ENCODE results near the gene RIPOR2. TPM values are rescaled to one million over a fixed set of nuclear protein-coding genes. Genes with fewer than 3 reads are reported as not detected.

The RIPOR2 gene
- total RNA-seq, 1 donor from 2014 or later = 19.4 TPM

- Histone ChIP-seq H3K4me3 (no peak overlapping the region), H3K9me3 (no peaks in the 10 kb centered on the region), H3K27ac (no peak overlapping the region), H3K36me3 (no peaks in the 10 kb centered on the region), H3K27me3 (no peaks in the 10 kb centered on the region), H3K4me1 (peaks cover 12% of the 10 kb centered on the region)
- intact Hi-C loops (cut with DNase I) = no loop called here
- TF ChIP-seq CTCF (IDR thresholded peaks at IDR 0.05) (no peak), POLR2AphosphoS5 (IDR thresholded peaks at IDR 0.05; ENCODE audit: insufficient read depth in 1 of 2, low read depth in 1 of 2) (no peak), POLR2A (IDR thresholded peaks at IDR 0.05) (no peak)
- no peak for DNase-seq (ENCODE audit: extremely low spot score in 2 of 2)
These were observed 28.3 kb upstream of the RIPOR2 start for GRCh38 chr6:24963887-24964570.

- no peak for TF ChIP-seq POLR2AphosphoS5 (IDR thresholded peaks at IDR 0.05; ENCODE audit: insufficient read depth in 1 of 2, low read depth in 1 of 2)
- no peak for TF ChIP-seq CTCF (IDR thresholded peaks at IDR 0.05)
- no peak for TF ChIP-seq POLR2A (IDR thresholded peaks at IDR 0.05)
- Histone ChIP-seq H3K27ac (no peak overlapping the region), H3K4me1 (peaks cover 12% of the 10 kb centered on the region), H3K27me3 (no peaks in the 10 kb centered on the region), H3K4me3 (no peak overlapping the region), H3K9me3 (no peaks in the 10 kb centered on the region), H3K36me3 (no peaks in the 10 kb centered on the region)
- no peak for DNase-seq (ENCODE audit: extremely low spot score in 2 of 2)
- intact Hi-C loops (cut with DNase I) = no loop called here
These were observed 27.6 kb upstream of the RIPOR2 start for GRCh38 chr6:24963339-24963738.

- peaks cover 12% of the 10 kb centered on the region for H3K4me1 ChIP-seq
- H3K4me3 ChIP-seq = no peak overlapping the region
- intact Hi-C loops (cut with DNase I) = no loop called here
- DNase-seq (ENCODE audit: extremely low spot score in 2 of 2) = no peak
- TF ChIP-seq POLR2A (IDR thresholded peaks at IDR 0.05) (no peak), CTCF (IDR thresholded peaks at IDR 0.05) (no peak), POLR2AphosphoS5 (IDR thresholded peaks at IDR 0.05; ENCODE audit: insufficient read depth in 1 of 2, low read depth in 1 of 2) (no peak)
- H3K9me3 ChIP-seq = no peaks in the 10 kb centered on the region
- H3K27ac ChIP-seq = no peak overlapping the region
- H3K36me3 ChIP-seq = no peaks in the 10 kb centered on the region
- no peaks in the 10 kb centered on the region for H3K27me3 ChIP-seq
These were observed 26.1 kb upstream of the RIPOR2 start for GRCh38 chr6:24961852-24962251.

GRCh38 chr6:24960991-24961475, 25.3 kb upstream of the RIPOR2 start:
- H3K9me3 ChIP-seq = no peaks in the 10 kb centered on the region
- TF ChIP-seq CTCF (IDR thresholded peaks at IDR 0.05) (no peak), POLR2AphosphoS5 (IDR thresholded peaks at IDR 0.05; ENCODE audit: insufficient read depth in 1 of 2, low read depth in 1 of 2) (peak in 1 of 2 donors; percentile 59)
- no peak overlapping the region for H3K4me3 ChIP-seq
- H3K27me3 ChIP-seq = no peaks in the 10 kb centered on the region
- no peak for DNase-seq (ENCODE audit: extremely low spot score in 2 of 2)
- intact Hi-C loops (cut with DNase I) = no loop called here
- peaks cover 12% of the 10 kb centered on the region for H3K4me1 ChIP-seq
- H3K36me3 ChIP-seq = no peaks in the 10 kb centered on the region
- no peak overlapping the region for H3K27ac ChIP-seq

- no peak for DNase-seq (ENCODE audit: extremely low spot score in 2 of 2)
- intact Hi-C loops (cut with DNase I) = no loop called here
- H3K4me3 ChIP-seq = no peak overlapping the region
- no peaks in the 10 kb centered on the region for H3K36me3 ChIP-seq
- no peaks in the 10 kb centered on the region for H3K9me3 ChIP-seq
- TF ChIP-seq POLR2AphosphoS5 (IDR thresholded peaks at IDR 0.05; ENCODE audit: insufficient read depth in 1 of 2, low read depth in 1 of 2) (no peak), POLR2A (IDR thresholded peaks at IDR 0.05) (no peak), CTCF (IDR thresholded peaks at IDR 0.05) (no peak)
- no peak overlapping the region for H3K27ac ChIP-seq
- no peaks in the 10 kb centered on the region for H3K27me3 ChIP-seq
- H3K4me1 ChIP-seq = peaks cover 12% of the 10 kb centered on the region
These were observed 23.6 kb upstream of the RIPOR2 start for GRCh38 chr6:24959319-24959718.
